NCI-H82 treated with DMSO at 0.1 percent for 48 hours (cell line): ENCODE results near the gene PABPC1L2A.
"Not testable (repeated sequence)": the region's sequence is repeated elsewhere in the genome, so short reads cannot be mapped to it uniquely, and the experiment has no call there.

Experiments used
- DNase-seq: peaks from one replicate; lab custom pipeline; 2025; ENCODE audit not compliant: unreplicated experiment; lab: John Stamatoyannopoulos, UW

PABPC1L2A gene

GRCh38 chrX:73079024-73079562, at the start of gene PABPC1L2A:
PABPC1L2A (minus strand) TSS chrX:73079512; CDS start chrX:73079386, 126 bp downstream.
- not testable (repeated sequence) for DNase-seq

DNA sequence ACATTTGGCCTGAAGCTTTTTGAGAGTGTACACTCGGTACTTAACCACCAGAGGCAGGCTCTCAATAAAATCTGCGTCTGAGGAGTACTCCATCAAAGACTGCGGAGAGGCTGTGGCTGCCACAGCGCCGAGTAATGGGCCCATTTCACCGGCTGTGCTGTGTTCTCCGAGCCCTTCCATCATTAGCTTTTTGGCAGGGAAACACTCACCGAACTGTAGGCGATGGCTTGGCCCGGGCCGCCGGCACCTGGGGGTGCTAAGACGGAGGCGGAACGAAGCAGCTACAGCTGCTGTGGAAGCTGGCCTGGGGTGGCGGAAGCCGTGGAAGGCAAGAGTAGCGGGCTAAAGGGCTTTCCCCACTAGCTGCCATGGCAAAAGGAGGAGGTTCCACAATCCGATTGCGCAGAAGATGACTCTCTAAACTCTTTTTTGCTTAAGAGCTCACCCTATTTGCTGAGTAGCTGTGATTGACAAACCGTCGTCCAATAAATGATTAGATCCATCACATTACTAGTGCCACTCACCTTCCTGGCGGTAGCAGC, 48.5 kb upstream of the PABPC1L2A start:
- no peak for DNase-seq

DNA sequence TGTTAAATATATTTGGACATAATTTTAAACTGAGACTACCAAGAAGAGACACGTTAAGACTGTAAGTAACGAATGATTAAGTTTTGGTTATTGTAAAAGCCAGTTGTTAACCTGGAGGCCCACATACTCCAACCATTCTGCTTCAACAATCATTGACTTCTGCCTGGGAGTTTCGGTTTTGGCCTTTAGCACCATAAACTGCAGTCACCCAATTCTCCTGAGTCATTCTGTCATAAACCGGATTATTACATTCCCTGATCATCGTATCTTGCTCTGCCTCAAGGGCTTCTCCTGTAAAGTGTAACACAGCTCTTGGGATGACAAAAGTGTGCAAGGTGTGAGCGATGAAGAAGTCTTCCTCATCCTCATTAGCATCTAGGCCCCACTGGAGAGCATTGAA, 46.9 kb upstream of the PABPC1L2A start:
- DNase-seq = no peak

- DNase-seq = not testable (repeated sequence)
Measured at GRCh38 chrX:73099505-73099904, 20.2 kb upstream of the PABPC1L2A start.

DNA sequence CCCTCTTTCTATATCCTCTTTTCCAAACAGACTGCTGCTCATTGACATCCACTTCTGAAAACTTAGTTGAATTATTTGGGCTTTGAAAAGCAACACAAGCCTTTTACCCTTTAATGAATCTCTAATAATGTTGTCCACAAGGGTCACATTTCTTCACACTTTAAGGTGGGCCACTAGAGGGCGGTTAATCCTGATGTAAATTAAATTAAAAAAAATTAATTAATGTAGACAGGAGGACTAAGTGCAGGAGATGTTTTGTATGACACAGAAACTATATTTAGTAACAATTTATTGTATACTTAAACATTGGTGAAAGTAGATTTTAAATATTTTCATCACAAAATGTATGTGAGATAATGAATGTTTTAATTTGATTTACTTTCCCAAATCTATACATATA, 7.5 kb upstream of the PABPC1L2A start:
- DNase-seq = not testable (repeated sequence)

GRCh38 chrX:73079884-73080283, 572 bp upstream of the PABPC1L2A start:
- not testable (repeated sequence) for DNase-seq

DNA sequence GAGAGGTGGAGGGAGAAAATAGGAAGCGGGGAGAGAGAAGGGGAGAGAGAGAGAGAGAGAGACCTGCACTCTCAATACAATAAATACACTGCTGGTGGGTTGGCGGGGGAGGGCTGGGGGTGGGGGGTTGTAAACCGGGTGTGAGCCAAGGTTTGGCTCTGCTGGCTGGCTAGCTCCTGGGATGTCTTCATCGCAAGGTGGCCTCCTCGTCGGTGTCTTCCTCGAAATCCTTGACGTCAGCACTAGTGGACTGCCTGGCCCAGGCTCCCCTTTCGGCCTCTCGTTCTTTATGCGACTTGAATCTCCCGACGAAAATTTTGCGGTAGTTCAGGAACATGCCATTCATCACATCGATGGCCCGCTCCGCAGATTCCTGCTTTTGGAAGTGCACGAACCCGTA, 715 bp downstream of the PABPC1L2A start:
- not testable (repeated sequence) for DNase-seq

GRCh38 chrX:73076838-73077237, 2.5 kb downstream of the PABPC1L2A start:
- DNase-seq = no peak

DNA sequence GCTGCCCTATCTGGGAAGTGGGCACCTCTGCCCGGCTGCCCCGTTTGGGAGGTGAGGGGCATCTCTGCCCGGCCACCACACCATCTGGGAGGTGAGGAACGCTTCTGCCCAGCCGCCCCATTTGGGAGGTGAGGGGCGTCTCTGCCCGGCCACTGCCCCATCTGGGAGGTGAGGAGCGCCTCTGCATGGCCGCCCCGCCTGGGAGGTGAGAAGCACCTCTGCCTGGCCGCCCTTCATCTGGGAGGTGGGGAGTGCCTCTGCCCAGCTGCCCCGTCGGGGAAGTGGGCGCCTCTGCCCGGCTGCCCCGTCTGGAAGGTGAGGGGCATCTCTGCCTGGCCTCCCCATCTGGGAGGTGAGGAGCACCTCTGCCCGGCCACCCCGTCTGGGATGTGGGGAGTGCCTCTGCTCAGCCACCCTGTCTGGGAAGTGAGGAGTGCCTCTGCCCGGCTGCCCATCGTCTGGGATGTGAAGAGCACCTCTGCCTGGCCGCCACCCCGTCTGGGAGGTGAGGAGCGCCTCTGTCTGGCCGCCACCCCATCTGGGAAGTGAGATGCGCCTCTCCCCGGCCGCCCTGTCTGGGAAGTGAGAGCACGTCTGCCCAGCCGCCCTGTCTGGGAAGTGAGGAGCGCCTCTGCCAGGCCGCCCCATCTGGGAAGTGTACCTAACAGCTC, 9.8 kb downstream of the PABPC1L2A start:
- DNase-seq = no peak

- no peak for DNase-seq
Measured at GRCh38 chrX:73068467-73069364, 10.6 kb downstream of the PABPC1L2A start.

GRCh38 chrX:73067761-73068466, 11.4 kb downstream of the PABPC1L2A start:
- DNase-seq = not testable (repeated sequence)

DNA sequence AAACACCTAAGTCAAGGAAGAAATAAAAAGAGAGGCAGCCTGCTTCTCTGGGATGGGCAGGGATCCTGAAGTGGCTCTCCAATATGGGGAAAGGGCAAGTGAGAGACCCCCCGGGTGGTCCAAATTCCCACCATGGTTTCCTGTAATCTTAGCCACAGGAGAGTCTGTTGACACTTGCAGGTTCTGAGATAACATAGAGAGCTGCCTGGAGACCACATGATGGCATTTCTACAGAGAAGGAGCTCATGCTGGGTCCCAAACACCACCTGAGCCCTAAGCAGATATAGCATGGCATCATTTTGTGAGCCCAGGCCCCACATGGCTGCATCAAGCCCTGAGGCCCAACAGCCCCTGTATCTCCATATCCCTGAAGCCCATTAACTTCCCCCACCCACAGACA, 50.4 kb downstream of the PABPC1L2A start:
- DNase-seq = no peak
